ENCODE results near the gene C15orf39.

- no peak for TF ChIP-seq POLR2A (IDR thresholded peaks at IDR 0.05)
- no peak for TF ChIP-seq CTCF (IDR thresholded peaks at IDR 0.05)
Observed at GRCh38 chr15:75213768-75214221, 12.1 kb downstream of the C15orf39 start.
